GM12875 (cell line): Measurements from ENCODE around the gene MTA1.

Experiments used
- H3K4me3 ChIP-seq: one replicate; pipeline ENCODE4 v1.5.1; 2011; ENCODE audit warnings: low read depth, low read length, control low read depth
- CTCF ChIP-seq: IDR thresholded peaks from 2 replicates; pipeline ENCODE4 v1.5.1; 2011; ENCODE audit warnings: low read depth, mild to moderate bottlenecking, control low read depth, inconsistent platforms, low read length, moderate library complexity, borderline replicate concordance; ENCODE audit not compliant: insufficient read depth

The MTA1 gene

GRCh38 chr14:105498430-105499255, 79.0 kb downstream of the MTA1 start:
- no peak overlapping the region for H3K4me3 ChIP-seq
- TF ChIP-seq CTCF = no peak

- H3K4me3 ChIP-seq = no peak overlapping the region
- no peak for TF ChIP-seq CTCF
These were observed 79.8 kb downstream of the MTA1 start for GRCh38 chr14:105499256-105500035.

GRCh38 chr14:105500036-105500725, 80.6 kb downstream of the MTA1 start:
- no peak overlapping the region for H3K4me3 ChIP-seq
- no peak for TF ChIP-seq CTCF

GRCh38 chr14:105500726-105501101, 81.1 kb downstream of the MTA1 start:
- H3K4me3 ChIP-seq = no peak overlapping the region
- no peak for TF ChIP-seq CTCF

GRCh38 chr14:105501504-105502291, 82.1 kb downstream of the MTA1 start:
- H3K4me3 ChIP-seq = no peak overlapping the region
- TF ChIP-seq CTCF = no peak

- H3K4me3 ChIP-seq = no peak overlapping the region
- no peak for TF ChIP-seq CTCF
These were observed 83.0 kb downstream of the MTA1 start for GRCh38 chr14:105502446-105503295.
